Measurements from ENCODE around the gene LOXL4. TPM values are rescaled to one million over a fixed set of nuclear protein-coding genes. Genes with fewer than 3 reads are reported as not detected.

Gene LOXL4
- total RNA-seq, 1 experiment from 2014 or later: 3.7 TPM

DNA sequence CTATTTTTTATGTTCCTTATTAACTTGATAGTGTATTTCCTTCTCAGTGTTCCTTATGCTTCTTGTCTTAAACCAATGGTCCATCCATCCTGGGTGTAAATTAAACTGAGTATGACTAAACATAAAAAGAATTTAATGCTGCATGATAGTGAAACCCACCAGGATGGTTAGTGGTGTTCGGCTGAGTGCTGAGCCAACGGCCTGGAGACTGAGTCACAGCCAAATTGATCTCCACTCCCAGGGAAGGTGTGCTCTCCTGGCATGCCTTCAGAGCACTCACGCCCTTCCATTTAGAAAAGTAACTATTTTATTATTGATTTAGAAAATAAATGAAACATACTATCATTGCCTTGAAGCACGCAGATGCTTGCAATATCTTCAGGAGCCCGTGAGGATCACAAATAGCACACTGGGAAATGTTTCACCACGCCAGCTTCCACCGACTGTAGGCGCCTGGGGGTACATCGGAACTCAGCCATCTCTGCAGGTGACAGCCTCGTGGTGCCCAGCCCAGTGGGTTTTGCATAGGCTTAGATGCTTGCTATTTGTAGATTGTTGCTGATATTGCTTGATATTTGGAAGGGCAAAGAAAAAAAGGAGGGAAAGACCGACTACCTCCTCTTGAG is 40.0 kb upstream of the LOXL4 start:
- POLR2A ChIA-PET: no interaction called here
- Histone ChIP-seq H3K4me1 (peaks cover 4% of the 10 kb centered on the region; the same call in 1 of the 2 replicates), H3K9me3 (no peaks in the 10 kb centered on the region), H3K36me3 (ENCODE audit: control insufficient read depth, insufficient read depth, low read length) (no peaks in the 10 kb centered on the region), H3K27me3 (replicated peaks; ENCODE audit: control insufficient read depth, insufficient read depth, low read length) (no peaks in the 10 kb centered on the region; the same call in 1 of the 2 replicates), H3K4me3 (ENCODE audit: low read depth, low read length) (no peak overlapping the region)
- intact Hi-C loops (cut with micrococcal nuclease; ENCODE audit: unreplicated experiment): loop anchor here (2.0 kb wide), 1 partner anchor 37 kb away; no protein-coding TSS in a partner anchor
- H3K27me3 Mint-ChIP-seq (ENCODE audit: insufficient read depth, unreplicated experiment): peaks cover 15% of the 10 kb centered on the region
- DNase-seq: no peak
- H3K9me3 Mint-ChIP-seq (ENCODE audit: unreplicated experiment): no peaks in the 10 kb centered on the region
- no peak overlapping the region for H3K27ac Mint-ChIP-seq (ENCODE audit: unreplicated experiment)
- BruUV-seq (replicated peaks): no TSS peak
- CTCF ChIA-PET: interaction anchor here (0.5 to 3.1 kb wide), 4 partner anchors 45 to 883 kb away, joined by 4 to 56 read pairs (median 13); no protein-coding TSS in a partner anchor
- no peak overlapping the region for H3K4me3 Mint-ChIP-seq (ENCODE audit: unreplicated experiment)
- TF ChIP-seq, protein P1, sequence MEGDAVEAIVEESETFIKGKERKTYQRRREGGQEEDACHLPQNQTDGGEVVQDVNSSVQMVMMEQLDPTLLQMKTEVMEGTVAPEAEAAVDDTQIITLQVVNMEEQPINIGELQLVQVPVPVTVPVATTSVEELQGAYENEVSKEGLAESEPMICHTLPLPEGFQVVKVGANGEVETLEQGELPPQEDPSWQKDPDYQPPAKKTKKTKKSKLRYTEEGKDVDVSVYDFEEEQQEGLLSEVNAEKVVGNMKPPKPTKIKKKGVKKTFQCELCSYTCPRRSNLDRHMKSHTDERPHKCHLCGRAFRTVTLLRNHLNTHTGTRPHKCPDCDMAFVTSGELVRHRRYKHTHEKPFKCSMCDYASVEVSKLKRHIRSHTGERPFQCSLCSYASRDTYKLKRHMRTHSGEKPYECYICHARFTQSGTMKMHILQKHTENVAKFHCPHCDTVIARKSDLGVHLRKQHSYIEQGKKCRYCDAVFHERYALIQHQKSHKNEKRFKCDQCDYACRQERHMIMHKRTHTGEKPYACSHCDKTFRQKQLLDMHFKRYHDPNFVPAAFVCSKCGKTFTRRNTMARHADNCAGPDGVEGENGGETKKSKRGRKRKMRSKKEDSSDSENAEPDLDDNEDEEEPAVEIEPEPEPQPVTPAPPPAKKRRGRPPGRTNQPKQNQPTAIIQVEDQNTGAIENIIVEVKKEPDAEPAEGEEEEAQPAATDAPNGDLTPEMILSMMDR (IDR thresholded peaks at IDR 0.05; ENCODE audit: insufficient read depth in 1 of 2, low read depth in 1 of 2, low read length in 1 of 2, severe bottlenecking in 1 of 2, unreplicated experiment in 1 of 2): no peak
- H3K36me3 Mint-ChIP-seq (ENCODE audit: insufficient read depth, unreplicated experiment): no peaks in the 10 kb centered on the region
- no peaks in the 10 kb centered on the region for H3K4me1 Mint-ChIP-seq (ENCODE audit: low read depth, unreplicated experiment)

GRCh38 chr10:98306501-98306900 is 38.5 kb upstream of the LOXL4 start:
- intact Hi-C loops (cut with micrococcal nuclease; ENCODE audit: unreplicated experiment): no loop called here
- TF ChIP-seq, protein P1 (IDR thresholded peaks at IDR 0.05; ENCODE audit: insufficient read depth in 1 of 2, low read depth in 1 of 2, low read length in 1 of 2, severe bottlenecking in 1 of 2, unreplicated experiment in 1 of 2): no peak
- no peaks in the 10 kb centered on the region; the same call in 1 of the 2 replicates for H3K27me3 ChIP-seq (replicated peaks; ENCODE audit: control insufficient read depth, insufficient read depth, low read length)
- peaks cover 4% of the 10 kb centered on the region; the same call in 1 of the 2 replicates for H3K4me1 ChIP-seq
- no peak overlapping the region for H3K27ac Mint-ChIP-seq (ENCODE audit: unreplicated experiment)
- BruUV-seq (replicated peaks): no TSS peak
- H3K4me3 Mint-ChIP-seq (ENCODE audit: unreplicated experiment): no peak overlapping the region
- H3K4me1 Mint-ChIP-seq (ENCODE audit: low read depth, unreplicated experiment): no peaks in the 10 kb centered on the region
- H3K9me3 Mint-ChIP-seq (ENCODE audit: unreplicated experiment): no peaks in the 10 kb centered on the region
- H3K9me3 ChIP-seq: no peaks in the 10 kb centered on the region
- POLR2A ChIA-PET: no interaction called here
- CTCF ChIA-PET: no interaction called here
- H3K27me3 Mint-ChIP-seq (ENCODE audit: insufficient read depth, unreplicated experiment): peaks cover 18% of the 10 kb centered on the region
- H3K36me3 Mint-ChIP-seq (ENCODE audit: insufficient read depth, unreplicated experiment): no peaks in the 10 kb centered on the region
- no peak overlapping the region for H3K4me3 ChIP-seq (ENCODE audit: low read depth, low read length)
- no peak for DNase-seq
- H3K36me3 ChIP-seq (ENCODE audit: control insufficient read depth, insufficient read depth, low read length): no peaks in the 10 kb centered on the region

- BruUV-seq (replicated peaks): no TSS peak
- Mint-ChIP-seq H3K27ac (ENCODE audit: unreplicated experiment) (no peak overlapping the region), H3K4me1 (ENCODE audit: low read depth, unreplicated experiment) (no peaks in the 10 kb centered on the region), H3K4me3 (ENCODE audit: unreplicated experiment) (no peak overlapping the region), H3K36me3 (ENCODE audit: insufficient read depth, unreplicated experiment) (no peaks in the 10 kb centered on the region), H3K9me3 (ENCODE audit: unreplicated experiment) (no peaks in the 10 kb centered on the region), H3K27me3 (ENCODE audit: insufficient read depth, unreplicated experiment) (peaks cover 27% of the 10 kb centered on the region)
- CTCF ChIA-PET: no interaction called here
- H3K4me3 ChIP-seq (ENCODE audit: low read depth, low read length): no peak overlapping the region
- H3K27me3 ChIP-seq (replicated peaks; ENCODE audit: control insufficient read depth, insufficient read depth, low read length): no peaks in the 10 kb centered on the region; the same call in 1 of the 2 replicates
- no peaks in the 10 kb centered on the region for H3K36me3 ChIP-seq (ENCODE audit: control insufficient read depth, insufficient read depth, low read length)
- POLR2A ChIA-PET: no interaction called here
- intact Hi-C loops (cut with micrococcal nuclease; ENCODE audit: unreplicated experiment): no loop called here
- no peaks in the 10 kb centered on the region for H3K4me1 ChIP-seq
- no peak for DNase-seq
- TF ChIP-seq, protein P1 (IDR thresholded peaks at IDR 0.05; ENCODE audit: insufficient read depth in 1 of 2, low read depth in 1 of 2, low read length in 1 of 2, severe bottlenecking in 1 of 2, unreplicated experiment in 1 of 2): no peak
- H3K9me3 ChIP-seq: no peaks in the 10 kb centered on the region
Observed at GRCh38 chr10:98303569-98303968, 35.6 kb upstream of the LOXL4 start.
